Measurements from ENCODE around the gene KCTD15. TPM values are rescaled to one million over a fixed set of nuclear protein-coding genes. Genes with fewer than 3 reads are reported as not detected.
"Not testable (repeated sequence)": the region's sequence is repeated elsewhere in the genome, so short reads cannot be mapped to it uniquely, and the experiment has no call there.

Gene KCTD15
- total and polyA plus RNA-seq, 2 donors, result 3.4 to 6.2 TPM

DNA sequence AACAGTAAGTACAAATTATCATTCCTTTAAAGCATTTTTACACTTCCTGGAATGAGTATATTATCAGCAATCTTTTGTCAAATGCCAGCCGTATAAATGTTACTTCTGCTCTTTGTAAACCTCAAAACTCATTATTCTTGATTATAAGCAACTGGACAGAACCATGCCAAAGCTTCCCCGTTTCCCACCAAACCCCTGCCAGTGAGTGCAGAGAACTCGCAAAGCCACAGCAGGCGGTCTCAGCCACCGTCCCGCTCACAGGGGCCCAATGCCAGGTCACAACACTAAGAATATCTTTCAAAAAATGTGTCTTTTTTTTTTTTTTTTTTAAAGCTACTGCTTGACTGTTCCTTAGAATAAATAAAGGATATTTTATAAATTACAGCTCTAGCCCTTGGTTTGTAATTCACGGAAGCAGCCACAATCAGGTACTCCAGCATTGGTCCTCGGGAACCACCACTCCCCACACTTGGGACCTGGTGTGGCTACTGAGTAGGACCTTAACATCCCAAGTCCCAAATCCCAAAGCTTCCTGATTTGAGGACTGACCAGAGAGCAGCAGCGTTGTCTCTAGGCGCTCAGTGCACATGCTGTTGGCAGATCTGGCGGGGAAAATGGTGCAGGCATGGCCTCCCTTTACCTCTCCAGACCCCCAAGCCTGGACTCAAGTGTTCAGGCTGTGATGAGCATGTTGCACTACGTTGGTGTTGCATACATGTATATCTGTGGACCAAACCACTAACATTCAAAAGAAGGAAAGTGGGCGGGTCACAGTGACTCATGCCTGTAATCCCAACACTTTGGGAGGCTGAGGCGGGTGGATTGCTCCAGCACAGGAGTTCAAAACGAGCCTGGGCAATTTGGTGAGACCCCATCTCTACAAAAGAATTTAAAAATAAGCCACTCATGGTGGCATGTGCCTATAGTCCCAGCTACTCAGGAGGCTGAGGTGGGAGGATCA, 19.0 kb downstream of the KCTD15 start:
- H3K4me1 ChIP-seq (ENCODE audit: control insufficient read depth in 2 of 2, insufficient read depth in 2 of 2, low read length in 2 of 2), result peaks cover 6 to 11% of the 10 kb centered on the region in 2 donors
- peaks cover 10 to 13% of the 10 kb centered on the region in 2 donors for H3K27me3 ChIP-seq (ENCODE audit: control insufficient read depth in 2 of 2, insufficient read depth in 1 of 2, low read length in 1 of 2)
- H3K27ac ChIP-seq (ENCODE audit: low read depth in 1 of 2, low read length in 1 of 2), result no peak overlapping the region
- no peak overlapping the region for H3K4me3 ChIP-seq (ENCODE audit: low read length in 2 of 2)
- no peak for DNase-seq (ENCODE audit: low read depth in 6 of 9, low spot score in 9 of 9)
- no peaks in the 10 kb centered on the region for H3K36me3 ChIP-seq (ENCODE audit: control insufficient read depth in 2 of 2, insufficient read depth in 2 of 2, low read length in 1 of 2)
- WGBS, result 85% methylated on average over 15 of the region's 15 CpGs
- no peaks in the 10 kb centered on the region for H3K9me3 ChIP-seq (ENCODE audit: control insufficient read depth in 2 of 2, insufficient read depth in 1 of 2, low read length in 1 of 2)

DNA sequence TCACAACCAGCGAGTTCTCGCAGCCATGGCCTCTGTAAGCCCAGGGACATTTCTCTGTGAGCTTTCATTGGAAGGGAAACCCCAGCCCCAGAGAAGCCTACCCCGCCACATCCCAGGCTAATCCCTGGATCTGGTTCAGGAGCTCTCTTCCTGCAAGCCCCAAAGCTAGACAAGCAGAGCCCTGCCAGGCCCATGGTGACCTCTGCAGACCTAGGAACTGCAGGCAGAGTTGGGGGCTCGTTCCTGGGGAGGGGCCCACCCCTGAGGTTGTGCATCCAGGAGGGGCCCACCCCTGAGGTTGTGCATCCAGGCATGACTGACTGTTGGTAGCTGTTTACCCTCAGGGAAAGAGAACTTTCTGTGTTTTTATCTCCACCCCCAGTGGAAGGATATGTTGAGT, 21.7 kb downstream of the KCTD15 start:
- Histone ChIP-seq H3K4me1 (ENCODE audit: control insufficient read depth in 2 of 2, insufficient read depth in 2 of 2, low read length in 2 of 2) (peaks cover 6 to 11% of the 10 kb centered on the region in 2 donors), H3K27me3 (ENCODE audit: control insufficient read depth in 2 of 2, insufficient read depth in 1 of 2, low read length in 1 of 2) (peaks cover 14 to 19% of the 10 kb centered on the region in 2 donors), H3K36me3 (ENCODE audit: control insufficient read depth in 2 of 2, insufficient read depth in 2 of 2, low read length in 1 of 2) (no peaks in the 10 kb centered on the region), H3K4me3 (ENCODE audit: low read length in 2 of 2) (no peak overlapping the region), H3K9me3 (ENCODE audit: control insufficient read depth in 2 of 2, insufficient read depth in 1 of 2, low read length in 1 of 2) (no peaks in the 10 kb centered on the region), H3K27ac (ENCODE audit: low read depth in 1 of 2, low read length in 1 of 2) (no peak overlapping the region)
- DNase-seq (ENCODE audit: low read depth in 6 of 9, low spot score in 9 of 9), result no peak
- 91% methylated on average over 4 of the region's 4 CpGs for WGBS

DNA sequence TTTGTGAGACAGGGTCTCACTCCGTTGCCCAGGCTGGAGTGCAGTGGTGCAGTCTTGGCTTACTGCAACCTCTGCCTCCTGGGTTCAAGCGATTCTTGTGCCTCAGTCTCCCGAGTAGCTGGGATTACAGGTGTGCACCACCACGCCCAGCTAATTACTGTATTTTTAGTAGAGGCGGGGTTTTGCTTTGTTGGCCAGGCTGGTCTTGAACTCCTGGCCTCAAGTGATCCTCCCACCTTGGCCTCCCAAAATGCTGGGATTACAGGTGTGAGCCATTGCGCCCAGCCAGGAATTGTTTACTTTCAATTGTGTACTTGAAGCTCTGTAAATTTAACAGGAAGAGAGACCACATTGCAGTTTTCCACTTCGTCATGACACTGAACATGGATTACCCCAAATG, 22.4 kb downstream of the KCTD15 start:
- not testable (repeated sequence) for H3K9me3 ChIP-seq (ENCODE audit: control insufficient read depth in 2 of 2, insufficient read depth in 1 of 2, low read length in 1 of 2); H3K4me3 ChIP-seq (ENCODE audit: low read length in 2 of 2); H3K36me3 ChIP-seq (ENCODE audit: control insufficient read depth in 2 of 2, insufficient read depth in 2 of 2, low read length in 1 of 2); DNase-seq (ENCODE audit: low read depth in 6 of 9, low spot score in 9 of 9); H3K27ac ChIP-seq (ENCODE audit: low read depth in 1 of 2, low read length in 1 of 2)
- peaks cover 6 to 11% of the 10 kb centered on the region in 2 donors for H3K4me1 ChIP-seq (ENCODE audit: control insufficient read depth in 2 of 2, insufficient read depth in 2 of 2, low read length in 2 of 2)
- WGBS, result 95% methylated on average over 7 of the region's 7 CpGs
- H3K27me3 ChIP-seq (ENCODE audit: control insufficient read depth in 2 of 2, insufficient read depth in 1 of 2, low read length in 1 of 2), result peaks cover 14 to 19% of the 10 kb centered on the region in 2 donors

DNA sequence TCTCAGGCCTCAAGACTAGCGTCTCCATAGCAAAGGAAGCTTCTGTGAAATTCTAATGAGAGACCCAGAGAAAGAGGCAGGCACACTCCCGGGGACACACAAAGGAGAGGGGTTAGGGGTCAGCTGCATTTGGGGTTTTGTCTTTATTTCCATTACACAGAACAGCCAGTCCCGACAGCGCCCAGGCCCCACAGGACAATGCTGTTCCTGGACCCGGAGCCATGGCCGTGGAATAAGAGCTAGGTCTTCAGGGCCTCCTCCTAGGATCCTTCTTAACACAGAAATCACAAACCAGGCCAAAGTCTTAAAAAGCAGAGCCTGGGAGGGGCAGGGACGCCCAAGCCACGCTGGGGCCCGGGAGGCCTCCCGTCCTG, 22.8 kb downstream of the KCTD15 start:
- WGBS, result 38% methylated on average over 10 of the region's 10 CpGs
- Histone ChIP-seq H3K9me3 (ENCODE audit: control insufficient read depth in 2 of 2, insufficient read depth in 1 of 2, low read length in 1 of 2) (no peaks in the 10 kb centered on the region), H3K4me3 (ENCODE audit: low read length in 2 of 2) (peak overlapping the region in 1 of 2 donors; percentile 32), H3K27me3 (ENCODE audit: control insufficient read depth in 2 of 2, insufficient read depth in 1 of 2, low read length in 1 of 2) (peaks cover 14 to 19% of the 10 kb centered on the region in 2 donors), H3K4me1 (ENCODE audit: control insufficient read depth in 2 of 2, insufficient read depth in 2 of 2, low read length in 2 of 2) (peaks cover 6 to 11% of the 10 kb centered on the region in 2 donors), H3K36me3 (ENCODE audit: control insufficient read depth in 2 of 2, insufficient read depth in 2 of 2, low read length in 1 of 2) (no peaks in the 10 kb centered on the region), H3K27ac (ENCODE audit: low read depth in 1 of 2, low read length in 1 of 2) (no peak overlapping the region)
- DNase-seq (ENCODE audit: low read depth in 6 of 9, low spot score in 9 of 9), result no peak

DNA sequence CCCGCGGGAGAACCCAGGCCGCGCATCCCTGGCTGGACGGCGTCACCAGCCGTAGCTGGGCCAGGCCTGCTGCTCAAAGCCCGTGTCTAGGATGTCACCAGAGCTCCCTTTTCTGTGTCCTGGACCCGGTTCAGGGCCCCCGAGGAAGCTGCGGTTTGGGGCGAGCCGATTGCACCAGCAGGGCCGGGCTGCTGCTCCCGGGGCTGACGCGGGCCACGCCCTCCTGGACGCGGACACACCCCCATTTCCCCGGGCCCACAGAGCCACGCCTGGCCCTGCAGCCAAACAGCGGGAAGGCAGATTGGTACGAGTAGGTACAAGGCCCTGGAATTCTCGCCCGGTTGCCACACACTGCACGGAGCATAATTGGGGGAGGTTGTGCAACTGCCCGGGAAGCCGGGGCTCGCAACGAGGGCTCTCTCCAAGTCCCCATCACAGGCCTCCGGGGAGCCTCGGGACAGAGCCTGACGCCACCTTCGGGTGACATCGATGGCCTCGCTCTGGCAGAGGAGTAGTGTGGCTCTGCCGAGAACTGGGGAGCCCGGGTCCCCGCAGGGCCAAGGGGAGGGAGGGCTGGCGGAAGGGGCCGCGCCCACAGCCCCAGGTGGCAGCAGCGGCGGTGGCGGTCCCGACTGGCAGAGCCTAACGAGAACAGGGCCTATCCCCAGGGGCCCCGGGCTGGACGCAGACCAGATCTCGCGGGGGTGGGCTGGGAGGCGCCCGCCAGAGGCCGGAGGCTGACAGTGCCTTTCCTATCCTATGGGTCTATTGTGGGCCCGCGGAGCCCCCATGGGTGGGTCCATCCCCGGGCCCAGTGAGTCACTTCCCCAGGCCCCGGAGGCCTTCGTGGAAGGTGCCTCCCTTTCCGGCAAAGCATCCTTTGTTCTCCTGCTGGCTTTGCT, 23.5 kb downstream of the KCTD15 start:
- H3K4me1 ChIP-seq (ENCODE audit: control insufficient read depth in 2 of 2, insufficient read depth in 2 of 2, low read length in 2 of 2), result peaks cover 6 to 11% of the 10 kb centered on the region in 2 donors

DNA sequence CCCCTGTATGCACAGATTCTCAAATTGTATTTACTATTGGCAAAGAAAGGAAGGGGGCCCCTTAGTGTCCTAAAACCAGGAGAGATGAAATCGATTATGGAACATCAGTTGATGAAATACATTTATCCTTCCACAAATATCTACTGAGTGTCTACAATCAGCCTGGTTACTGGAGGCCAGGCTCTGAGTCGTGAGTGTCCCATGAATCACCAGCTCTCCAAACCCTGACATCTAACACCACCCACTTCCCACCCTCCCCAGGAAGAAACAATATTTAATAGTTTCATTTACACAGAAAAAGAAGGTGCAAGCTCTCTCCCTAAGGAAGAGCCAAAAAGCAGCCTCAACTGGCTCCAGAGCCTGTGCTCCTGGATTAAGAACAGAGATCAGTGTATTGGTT, 25.2 kb downstream of the KCTD15 start:
- peaks cover 6 to 11% of the 10 kb centered on the region in 2 donors for H3K4me1 ChIP-seq (ENCODE audit: control insufficient read depth in 2 of 2, insufficient read depth in 2 of 2, low read length in 2 of 2)

More for the DNA sequence above, 23.5 kb downstream of the KCTD15 start:
- no peaks in the 10 kb centered on the region for H3K9me3 ChIP-seq (ENCODE audit: control insufficient read depth in 2 of 2, insufficient read depth in 1 of 2, low read length in 1 of 2)
- H3K27ac ChIP-seq (ENCODE audit: low read depth in 1 of 2, low read length in 1 of 2), result peak overlapping the region in 1 of 2 donors; percentile 40
- 2% methylated on average over 61 of the region's 61 CpGs for WGBS
- peak in 2 of 9 donors; percentile 28 to 44 for DNase-seq (ENCODE audit: low read depth in 6 of 9, low spot score in 9 of 9)
- peak overlapping the region; percentile 16 to 32 for H3K4me3 ChIP-seq (ENCODE audit: low read length in 2 of 2)
- peaks cover 14 to 19% of the 10 kb centered on the region in 2 donors for H3K27me3 ChIP-seq (ENCODE audit: control insufficient read depth in 2 of 2, insufficient read depth in 1 of 2, low read length in 1 of 2)
- no peaks in the 10 kb centered on the region for H3K36me3 ChIP-seq (ENCODE audit: control insufficient read depth in 2 of 2, insufficient read depth in 2 of 2, low read length in 1 of 2)

DNA sequence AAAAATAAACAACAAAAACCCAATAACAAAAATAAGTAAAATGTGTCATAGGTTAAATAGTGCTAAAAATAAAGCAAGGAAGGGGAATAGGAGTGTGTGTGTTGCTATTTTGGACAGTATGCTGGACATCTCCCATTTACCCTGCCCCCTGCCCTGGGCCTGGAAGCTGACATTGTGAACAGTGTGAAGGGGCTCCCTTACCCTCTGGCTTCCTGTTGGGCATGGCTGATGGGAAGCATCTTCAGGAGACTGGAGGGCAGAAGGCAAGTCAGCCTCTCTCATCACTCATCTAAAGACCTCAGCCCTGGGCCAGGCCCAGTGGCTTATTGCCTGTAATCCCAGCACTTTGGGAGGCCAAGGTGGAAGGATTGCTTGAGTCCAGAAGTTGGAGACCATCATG, 26.7 kb downstream of the KCTD15 start:
- Histone ChIP-seq H3K36me3 (ENCODE audit: control insufficient read depth in 2 of 2, insufficient read depth in 2 of 2, low read length in 1 of 2) (no peaks in the 10 kb centered on the region), H3K27me3 (ENCODE audit: control insufficient read depth in 2 of 2, insufficient read depth in 1 of 2, low read length in 1 of 2) (peaks cover 14 to 19% of the 10 kb centered on the region in 2 donors), H3K4me3 (ENCODE audit: low read length in 2 of 2) (no peak overlapping the region), H3K9me3 (ENCODE audit: control insufficient read depth in 2 of 2, insufficient read depth in 1 of 2, low read length in 1 of 2) (no peaks in the 10 kb centered on the region), H3K4me1 (ENCODE audit: control insufficient read depth in 2 of 2, insufficient read depth in 2 of 2, low read length in 2 of 2) (peaks cover 6 to 11% of the 10 kb centered on the region in 2 donors), H3K27ac (ENCODE audit: low read depth in 1 of 2, low read length in 1 of 2) (no peak overlapping the region)
- no peak for DNase-seq (ENCODE audit: low read depth in 6 of 9, low spot score in 9 of 9)

More for the DNA sequence above, 25.2 kb downstream of the KCTD15 start:
- Histone ChIP-seq H3K4me3 (ENCODE audit: low read length in 2 of 2) (no peak overlapping the region), H3K27ac (ENCODE audit: low read depth in 1 of 2, low read length in 1 of 2) (no peak overlapping the region), H3K36me3 (ENCODE audit: control insufficient read depth in 2 of 2, insufficient read depth in 2 of 2, low read length in 1 of 2) (no peaks in the 10 kb centered on the region), H3K9me3 (ENCODE audit: control insufficient read depth in 2 of 2, insufficient read depth in 1 of 2, low read length in 1 of 2) (no peaks in the 10 kb centered on the region), H3K27me3 (ENCODE audit: control insufficient read depth in 2 of 2, insufficient read depth in 1 of 2, low read length in 1 of 2) (peaks cover 14 to 19% of the 10 kb centered on the region in 2 donors)
- 67% methylated on average over 2 of the region's 2 CpGs for WGBS
- no peak for DNase-seq (ENCODE audit: low read depth in 6 of 9, low spot score in 9 of 9)

DNA sequence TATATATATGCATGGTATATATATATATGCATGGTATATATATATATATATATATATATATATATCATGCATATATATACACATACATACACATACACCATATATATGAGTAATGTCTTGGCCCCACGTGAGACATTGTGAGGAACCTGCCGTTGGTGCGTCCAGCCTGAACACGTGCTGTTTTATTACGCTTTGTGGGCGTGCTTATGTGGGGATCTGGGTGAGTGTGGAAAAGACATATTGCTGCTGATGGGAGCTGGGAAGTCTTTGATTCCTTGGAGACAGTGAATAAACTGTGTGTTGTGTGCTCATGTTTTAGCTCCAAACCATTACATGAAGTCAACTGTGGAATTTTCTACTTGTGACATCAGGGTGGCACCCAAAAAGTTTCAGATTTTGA, 28.9 kb downstream of the KCTD15 start:
- Histone ChIP-seq H3K4me3 (ENCODE audit: low read length in 2 of 2) (no peak overlapping the region), H3K27me3 (ENCODE audit: control insufficient read depth in 2 of 2, insufficient read depth in 1 of 2, low read length in 1 of 2) (peaks cover 5 to 7% of the 10 kb centered on the region in 2 donors), H3K27ac (ENCODE audit: low read depth in 1 of 2, low read length in 1 of 2) (no peak overlapping the region), H3K9me3 (ENCODE audit: control insufficient read depth in 2 of 2, insufficient read depth in 1 of 2, low read length in 1 of 2) (no peaks in the 10 kb centered on the region), H3K36me3 (ENCODE audit: control insufficient read depth in 2 of 2, insufficient read depth in 2 of 2, low read length in 1 of 2) (no peaks in the 10 kb centered on the region), H3K4me1 (ENCODE audit: control insufficient read depth in 2 of 2, insufficient read depth in 2 of 2, low read length in 2 of 2) (peaks cover under 1% of the 10 kb centered on the region in 2 donors)
- DNase-seq (ENCODE audit: low read depth in 6 of 9, low spot score in 9 of 9), result no peak
- 96% methylated on average over 6 of the region's 6 CpGs for WGBS
